ENCODE results near the gene TRMT61A. TPM values are rescaled to one million over a fixed set of nuclear protein-coding genes. Genes with fewer than 3 reads are reported as not detected.

Gene TRMT61A
- total RNA-seq, 1 experiment from 2014 or later: 14.9 TPM

- H3K9me2 ChIP-seq (ENCODE audit: insufficient read depth): no peaks in the 10 kb centered on the region
- H3K4me2 ChIP-seq (ENCODE audit: low read length): no peak overlapping the region
- ChIA-PET CTCF (no interaction called here), RAD21 (ENCODE audit: low non-redundant PET in 1 of 2, low total read pairs in 2 of 2, uncharacterized antibody in 2 of 2, unreplicated experiment in 2 of 2) (no interaction called here), POLR2A (no interaction called here)
- H3K27me3 ChIP-seq (ENCODE audit: insufficient read depth, low read length): no peaks in the 10 kb centered on the region
- no peaks in the 10 kb centered on the region for H3K4me1 ChIP-seq (ENCODE audit: control insufficient read depth in 1 of 2, insufficient read depth in 2 of 2, low read length in 2 of 2)
- no peak overlapping the region for H3K9ac ChIP-seq (ENCODE audit: low read length)
- H3K27ac ChIP-seq (ENCODE audit: low read depth, low read length): no peak overlapping the region
- no TSS peak for BruUV-seq (replicated peaks)
- intact Hi-C loops (cut with micrococcal nuclease): no loop called here
- DNase-seq (ENCODE audit: low read depth, low spot score) (no peak), ATAC-seq (no peak)
- no peak overlapping the region for H2AFZ ChIP-seq (ENCODE audit: low read depth, low read length, poor library complexity, severe bottlenecking)
- no peaks in the 10 kb centered on the region for H3K9me3 ChIP-seq (ENCODE audit: control insufficient read depth in 1 of 2, insufficient read depth in 1 of 2, low read depth in 1 of 2, low read length in 2 of 2)
- no peaks in the 10 kb centered on the region for H3K79me2 ChIP-seq (ENCODE audit: insufficient read depth, low read length)
- TF ChIP-seq POLR2AphosphoS5 (IDR thresholded peaks at IDR 0.05; ENCODE audit: low read depth, low read length) (no peak), EZH2 (IDR thresholded peaks at IDR 0.05) (no peak), RAD21 (IDR thresholded peaks at IDR 0.05; ENCODE audit: low read depth) (no peak), POLR2A (IDR thresholded peaks at IDR 0.05; ENCODE audit: borderline replicate concordance, extremely low read depth, insufficient read depth, insufficient read length) (no peak), CTCF (IDR thresholded peaks at IDR 0.05 in 2 of 3, conservative IDR thresholded peaks at IDR 0.05 in 1 of 3; ENCODE audit: borderline replicate concordance in 1 of 3, insufficient read depth in 1 of 3, low read depth in 2 of 3, low read length in 2 of 3) (no peak), JUND (IDR thresholded peaks at IDR 0.05) (no peak), ZFX (IDR thresholded peaks at IDR 0.05) (no peak), EZH2phosphoT487 (IDR thresholded peaks at IDR 0.05; ENCODE audit: borderline replicate concordance) (no peak), REST (IDR thresholded peaks at IDR 0.05; ENCODE audit: low read depth) (no peak), MAX (IDR thresholded peaks at IDR 0.05) (no peak), YY1 (IDR thresholded peaks at IDR 0.05; ENCODE audit: extremely low read depth, insufficient replicate concordance, low read depth, low read length) (no peak), ZBTB33 (IDR thresholded peaks at IDR 0.05; ENCODE audit: extremely low read depth, insufficient replicate concordance, low read length) (no peak), SIN3A (IDR thresholded peaks at IDR 0.05; ENCODE audit: low read depth) (no peak), ZNF274 (IDR thresholded peaks at IDR 0.05; ENCODE audit: low read depth, low read length) (no peak), EGR1 (IDR thresholded peaks at IDR 0.05; ENCODE audit: low read depth) (no peak), ELF1 (IDR thresholded peaks at IDR 0.05; ENCODE audit: borderline replicate concordance, low read depth) (no peak), SRF (IDR thresholded peaks at IDR 0.05; ENCODE audit: low read depth) (no peak), ATF3 (IDR thresholded peaks at IDR 0.05) (no peak)
- peaks cover 0 to 2% of the 10 kb centered on the region in 2 experiments; a peak in 1 of 4 replicates for H3K36me3 ChIP-seq (ENCODE audit: control insufficient read depth in 1 of 2, insufficient read depth in 2 of 2, low read length in 2 of 2)
- H3K4me3 ChIP-seq (replicated peaks in 1 of 2; ENCODE audit: low read depth in 1 of 2, low read length in 2 of 2): no peak overlapping the region
- no peaks in the 10 kb centered on the region for H4K20me1 ChIP-seq (ENCODE audit: insufficient read depth)
Observed at GRCh38 chr14:103584326-103584915, 55.4 kb downstream of the TRMT61A start.
